Head of caudate nucleus (tissue), 42 donors: Measurements from ENCODE around the gene SNAPC2.
"Not testable (repeated sequence)": the region's sequence is repeated elsewhere in the genome, so short reads cannot be mapped to it uniquely, and the experiment has no call there.

ENCODE experiments used
- DNase-seq, 42 donors: peaks; one replicate each; pipeline versions ENCODE4 v3.0.0 to v3.0.0-alpha.2; 2020 to 2021; ENCODE audit warnings: mixed read lengths in 7 of 42
- intact Hi-C: fragments of 100-400 bp; cut with DNase I; formaldehyde crosslinking; loops from one replicate; pipeline ENCODE4 v1.15.0; 2022

Gene SNAPC2

GRCh38 chr19:7917267-7918061, 2.7 kb upstream of the SNAPC2 start:
- DNase-seq, result peak in 17 of 42 donors; percentile 33 to 71 (median 52)
- intact Hi-C loops, result no loop called here

DNA sequence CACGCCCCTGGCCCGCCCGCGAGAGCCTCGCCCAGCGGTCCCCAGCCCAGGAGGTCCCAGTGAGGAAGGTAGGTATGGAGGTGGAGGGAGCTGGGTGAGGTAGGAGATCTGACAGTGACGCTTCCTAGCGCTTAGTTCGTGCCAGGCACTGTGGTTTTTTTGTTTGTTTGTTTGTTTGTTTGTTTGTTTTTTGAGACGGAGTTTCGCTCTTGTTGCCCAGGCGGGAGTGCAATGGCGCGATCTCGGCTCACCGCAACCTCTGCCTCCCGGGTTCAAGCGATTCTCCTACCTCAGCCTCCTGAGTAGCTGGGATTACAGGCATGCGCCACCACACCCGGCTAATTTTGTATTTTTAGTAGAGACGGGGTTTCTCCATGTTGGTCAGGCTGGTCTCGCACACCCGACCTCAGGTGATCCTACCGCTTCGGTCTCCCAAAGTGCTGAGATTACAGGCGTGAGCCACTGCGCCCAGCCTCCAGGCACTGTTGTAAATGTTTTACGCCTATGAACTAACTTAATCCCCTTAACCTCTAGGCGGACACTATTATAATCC, 2.0 kb upstream of the SNAPC2 start:
- intact Hi-C loops, DNase-seq: not testable (repeated sequence)

DNA sequence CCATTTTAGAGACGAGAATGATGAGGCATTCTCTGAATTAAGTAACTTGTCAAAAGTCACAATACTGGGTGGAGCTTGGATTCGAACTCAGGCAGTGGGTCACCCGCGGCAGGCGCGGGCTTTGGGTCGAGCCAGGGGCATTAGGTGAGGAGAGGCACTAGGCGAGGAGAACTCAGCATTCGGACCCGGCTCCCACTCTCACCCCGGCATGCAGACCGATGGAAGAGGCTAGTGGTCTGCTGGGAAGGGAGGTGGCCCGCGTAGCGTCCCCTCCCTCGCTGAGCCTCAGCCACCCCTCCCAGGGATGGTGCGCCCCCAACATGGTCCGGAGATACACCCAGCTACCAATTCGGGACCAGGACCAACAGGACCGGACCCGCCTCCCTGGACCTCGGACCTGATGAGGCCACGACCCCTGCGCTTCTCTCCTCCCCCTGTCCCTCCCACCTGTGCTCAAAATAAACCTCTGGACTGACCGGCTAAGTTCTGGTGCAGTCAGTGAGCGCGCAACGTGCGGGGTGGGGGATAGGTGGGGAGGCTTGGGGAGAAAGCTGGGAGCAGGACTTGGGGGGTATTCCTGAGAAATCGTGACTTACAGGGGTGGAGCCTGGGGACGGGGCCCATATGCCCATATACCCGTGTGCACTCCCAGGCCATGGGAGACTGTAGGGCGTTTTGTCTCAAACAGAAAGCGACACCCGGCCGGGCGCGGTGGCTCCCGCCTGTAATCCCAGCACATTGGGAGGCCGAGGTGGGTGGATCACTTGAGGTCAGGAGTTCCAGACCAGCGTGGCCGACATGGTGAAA, 1.3 kb upstream of the SNAPC2 start:
- DNase-seq, result no peak

GRCh38 chr19:7920519-7921301, 572 bp downstream of the SNAPC2 start:
- peak; percentile 95 to 100 (median 98) for DNase-seq
- intact Hi-C loops, result no loop called here

More for the DNA sequence above, 1.3 kb upstream of the SNAPC2 start:
- intact Hi-C loops, result no loop called here

DNA sequence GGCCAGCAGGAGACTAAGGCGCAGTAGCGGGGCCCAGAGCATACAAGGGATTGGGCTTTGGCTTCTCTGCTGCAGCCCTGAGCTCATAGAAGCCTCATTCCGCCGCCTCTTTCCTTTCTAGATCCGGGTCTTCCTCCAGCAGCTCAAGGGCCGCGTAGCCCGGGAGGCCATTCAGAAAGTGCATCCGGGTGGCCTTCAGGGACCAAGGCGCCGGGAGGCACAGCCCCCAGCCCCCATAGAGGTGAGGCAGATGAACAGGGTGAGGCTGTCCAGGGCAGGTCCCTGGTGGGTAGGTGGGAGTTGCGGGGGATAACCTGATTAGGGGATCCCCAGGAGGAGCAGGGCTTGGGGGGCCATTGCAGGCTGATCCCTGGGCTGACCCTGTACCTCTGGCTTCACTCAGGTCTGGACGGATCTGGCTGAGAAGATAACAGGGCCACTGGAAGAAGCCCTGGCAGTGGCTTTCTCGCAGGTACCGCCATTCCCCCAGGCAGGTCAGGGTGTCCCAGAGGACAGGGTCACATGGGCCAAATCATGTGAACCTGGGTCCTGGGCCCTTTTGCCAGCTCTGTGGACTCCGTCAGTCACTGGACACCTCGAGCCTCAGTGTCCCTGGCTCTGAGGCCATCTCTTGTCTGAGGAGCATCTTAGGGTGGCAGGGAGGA, 1.3 kb downstream of the SNAPC2 start:
- intact Hi-C loops, result no loop called here
- DNase-seq, result peak in 1 of 42 donors; percentile 32

- intact Hi-C loops, result no loop called here
- DNase-seq, result peak in 1 of 42 donors; percentile 29
Observed at GRCh38 chr19:7921967-7922835, 2.1 kb downstream of the SNAPC2 start.

- DNase-seq, result no peak
- intact Hi-C loops, result no loop called here
Observed at GRCh38 chr19:7922836-7923195, 2.7 kb downstream of the SNAPC2 start.

GRCh38 chr19:7923295-7924191, 3.4 kb downstream of the SNAPC2 start:
- intact Hi-C loops, result no loop called here
- DNase-seq, result peak in 40 of 42 donors; percentile 34 to 86 (median 62)

- DNase-seq, result no peak
- intact Hi-C loops, result no loop called here
Observed at GRCh38 chr19:7924241-7924640, 4.1 kb downstream of the SNAPC2 start.

GRCh38 chr19:7924651-7925170, 4.6 kb downstream of the SNAPC2 start:
- intact Hi-C loops, result no loop called here
- peak in 1 of 42 donors; percentile 32 for DNase-seq

DNA sequence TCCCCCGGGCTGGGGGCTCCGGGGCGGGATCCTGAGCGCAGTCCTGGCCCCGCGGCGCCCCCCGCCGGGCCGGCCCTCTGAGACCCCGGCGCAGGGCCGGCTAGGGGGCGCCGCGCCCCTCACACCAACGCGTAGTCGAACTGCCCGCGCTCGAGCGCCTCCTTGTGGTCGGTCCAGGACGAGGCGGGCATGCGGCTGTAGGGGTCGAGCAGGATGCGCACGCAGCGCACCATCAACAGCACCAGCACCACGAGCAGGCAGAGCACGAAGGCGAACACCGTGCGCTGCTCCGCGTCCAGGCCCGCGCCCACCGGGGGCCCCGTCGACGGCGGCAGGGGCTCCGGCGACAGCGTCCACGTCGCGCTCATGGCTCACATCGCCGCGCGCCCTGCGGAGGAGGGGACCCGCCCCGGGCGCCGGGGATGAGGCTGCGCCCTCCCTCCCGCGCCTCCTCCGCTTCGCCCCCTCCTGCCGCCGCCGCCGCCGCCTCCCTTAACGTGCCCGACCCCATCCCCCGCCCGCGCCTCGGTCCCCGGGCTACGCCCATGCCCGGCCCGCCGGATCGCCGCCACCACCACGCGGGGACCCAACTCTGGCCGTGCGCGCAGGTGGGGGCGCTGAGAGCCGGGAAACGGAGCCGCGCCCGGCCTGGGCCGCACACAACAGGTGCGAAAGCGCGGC, 5.2 kb downstream of the SNAPC2 start:
- intact Hi-C loops, result no loop called here
- DNase-seq, result peak in 38 of 42 donors; percentile 51 to 86 (median 73)

DNA sequence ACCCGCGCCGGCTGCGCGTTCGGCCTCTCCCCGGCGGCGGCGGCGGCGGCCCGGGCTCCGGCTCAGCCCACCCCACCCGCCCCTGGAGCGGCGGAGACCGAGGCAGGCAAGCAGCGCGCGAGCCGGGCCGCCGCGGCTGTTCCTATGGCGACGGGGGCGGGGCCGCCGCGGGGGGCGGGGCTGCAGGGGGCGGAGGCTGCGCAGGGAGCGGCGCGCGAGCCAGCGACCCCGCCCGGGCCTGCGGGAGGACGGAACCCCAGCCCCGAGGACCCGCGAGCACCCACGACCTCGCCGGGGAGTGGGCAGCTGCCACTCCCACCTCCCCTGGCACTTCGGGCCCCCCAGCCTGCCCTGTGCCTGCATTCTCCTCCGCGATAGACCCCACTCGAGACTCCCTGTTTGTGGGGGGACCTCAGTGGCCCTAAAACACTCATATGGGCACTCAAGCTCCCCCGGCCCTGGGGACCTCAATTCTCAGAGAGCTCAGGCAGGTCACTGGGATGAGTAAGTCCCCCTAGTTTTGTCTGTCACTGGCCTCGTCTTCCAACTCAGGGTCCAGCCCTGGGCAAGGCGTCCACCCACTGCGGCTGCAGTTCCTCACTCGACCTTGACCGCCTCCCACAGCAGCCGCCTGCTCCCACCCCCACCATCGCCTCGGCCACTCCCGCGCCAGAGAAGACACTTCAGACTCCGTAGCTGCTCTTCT, 6.0 kb downstream of the SNAPC2 start, which contains the start of gene CTXN1:
TSS of gene CTXN1 (minus strand) at position 115 of the 706 bp plus-strand sequence. CDS start 597 bp downstream, outside the sequence.
- DNase-seq, result peak in 41 of 42 donors; percentile 38 to 89 (median 78)
- intact Hi-C loops, result no loop called here

- DNase-seq, result peak in 1 of 42 donors; percentile 14
- intact Hi-C loops, result no loop called here
Observed at GRCh38 chr19:7926727-7927604, 6.8 kb downstream of the SNAPC2 start.
